K562 (cell line): Measurements from ENCODE around the gene POM121. TPM values are rescaled to one million over a fixed set of nuclear protein-coding genes. Genes with fewer than 3 reads are reported as not detected.

ENCODE experiments used
- ATAC-seq: fragments of 200-7000 bp; cut with Tn5 transposase; 3 replicates; pipeline ENCODE4 v1.9.1; 2020; ENCODE audit warnings: moderate library complexity
- Bru-seq: library from RNA; stranded (reverse); fragments of 400-500 nt; gene quantifications from one replicate; lab custom pipeline; 2021; lab: Mats Ljungman, UMichigan
- BruChase-seq, 2 experiments: library from RNA; stranded (reverse); fragments of 400-500 nt; gene quantifications; one replicate each; lab custom pipeline; 2021; lab: Mats Ljungman, UMichigan
- BruUV-seq: library from RNA; stranded (reverse); fragments of 400-500 nt; replicated peaks from 2 replicates; lab custom pipeline; 2021; lab: Mats Ljungman, UMichigan
- CTCF ChIA-PET: fragments of 300-600 bp; formaldehyde crosslinking; extraction: SDS; loops from one replicate; lab custom pipeline; 2021; ENCODE audit warnings: low intra/inter-chr PET ratio; lab: Yijun Ruan, JAX
- POLR2A ChIA-PET: fragments of 300-600, 350-650 bp; sonication (Branson Sonifier 250); formaldehyde crosslinking; extraction: SDS; loops from one replicate; lab custom pipeline; 2021; ENCODE audit warnings: antibody characterized with exemption, inconsistent platforms; lab: Yijun Ruan, JAX
- DNase-seq, 4 experiments: peaks; one replicate each; pipeline versions ENCODE4 v3.0.0 to v3.0.0-alpha.2; 2011 to 2018; ENCODE audit warnings: low spot score in 3 of 4, mixed read lengths in 3 of 4; ENCODE audit errors: extremely low read depth in 1 of 4
- FAIRE-seq: peaks from 2 replicates; lab custom pipeline; 2011; peaks lifted over from hg19 to GRCh38; lab: Jason Lieb, UNC
- H2AFZ ChIP-seq: 2 replicates; pipeline ENCODE4 v1.6.0; 2011; ENCODE audit warnings: low read depth, low read length, control low read depth, inconsistent platforms
- H3K27ac ChIP-seq: fragments of 200-600 bp; 3 replicates; pipeline ENCODE4 v1.8.0; 2011; ENCODE audit warnings: low read depth, mild to moderate bottlenecking, control low read depth, inconsistent platforms, low read length, moderate library complexity, mixed read lengths; ENCODE audit errors: extremely low read depth
- H3K27me3 ChIP-seq, 2 experiments: fragments of 300-600 bp in 1 of 2; 2 replicates in 1 of 2; 3 replicates in 1 of 2; pipeline versions ENCODE4 v1.6.0 to v1.8.0; 2011; ENCODE audit warnings: inconsistent platforms in 2 of 2, low read length in 2 of 2, mild to moderate bottlenecking in 1 of 2, mixed read lengths in 1 of 2, moderate library complexity in 1 of 2; ENCODE audit not compliant: control insufficient read depth in 2 of 2, insufficient read depth in 2 of 2
- H3K36me3 ChIP-seq: fragments of 300-600 bp; 3 replicates; pipeline ENCODE4 v1.8.0; 2011; ENCODE audit warnings: mild to moderate bottlenecking, low read length, inconsistent platforms; ENCODE audit not compliant: control insufficient read depth, insufficient read depth
- H3K4me1 ChIP-seq, 2 experiments: fragments of 200-600 bp in 1 of 2; replicated peaks in 1 of 2; 2 replicates in 1 of 2; 3 replicates in 1 of 2; pipeline versions ENCODE4 v1.5.1 to v1.8.0; 2011; ENCODE audit warnings: inconsistent platforms in 2 of 2, low read length in 2 of 2, mild to moderate bottlenecking in 1 of 2, mixed read lengths in 1 of 2, moderate library complexity in 1 of 2; ENCODE audit not compliant: control insufficient read depth in 2 of 2, insufficient read depth in 2 of 2
- H3K4me2 ChIP-seq: 2 replicates; pipeline ENCODE4 v1.6.1; 2011; ENCODE audit warnings: low read length, control low read depth, inconsistent platforms, mixed read lengths; ENCODE audit not compliant: insufficient read depth
- H3K4me3 ChIP-seq: fragments of 200-600 bp; sonication (generic), shearing (Covaris generic); 2 replicates; pipeline ENCODE4 v1.5.1; 2016; ENCODE audit warnings: control low read depth, inconsistent platforms
- H3K79me2 ChIP-seq: fragments of 200-600 bp; 3 replicates; pipeline ENCODE4 v1.8.0; 2011; ENCODE audit warnings: low read length, inconsistent platforms; ENCODE audit not compliant: control insufficient read depth, insufficient read depth
- H3K9ac ChIP-seq, 2 experiments: 2 replicates each; pipeline versions ENCODE4 v1.6.0 to v1.6.1; 2011; ENCODE audit warnings: low read depth in 2 of 2, low read length in 2 of 2, control low read depth in 1 of 2, inconsistent platforms in 1 of 2, mild to moderate bottlenecking in 1 of 2, mixed read lengths in 1 of 2; ENCODE audit not compliant: insufficient read depth in 1 of 2
- H3K9me1 ChIP-seq: one replicate; pipeline ENCODE4 v1.6.0; 2011; ENCODE audit warnings: inconsistent platforms, mild to moderate bottlenecking, low read length, moderate library complexity; ENCODE audit not compliant: control insufficient read depth, insufficient read depth
- H3K9me3 ChIP-seq: replicated peaks from 2 replicates; pipeline ENCODE4 v1.5.1; 2011; ENCODE audit warnings: low read depth, low read length, inconsistent platforms; ENCODE audit not compliant: control insufficient read depth, insufficient read depth
- H4K20me1 ChIP-seq: replicated peaks from 2 replicates; pipeline ENCODE4 v1.6.1; 2011; ENCODE audit warnings: low read length, inconsistent platforms, mixed read lengths; ENCODE audit not compliant: control insufficient read depth, insufficient read depth
- E2F3 ChIP-seq: fragments of 250-450 bp; sonication (Bioruptor Pico); IDR thresholded peaks from 2 replicates; pipeline ENCODE4 v1.4.0; 2020; ENCODE audit warnings: mild to moderate bottlenecking
- ETV6 ChIP-seq, 3 experiments: fragments of 150-350 bp in 1 of 3; sonication (generic) in 1 of 3; formaldehyde crosslinking in 1 of 3; IDR thresholded peaks; 2 replicates each; pipeline versions ENCODE4 v1.6.1 to v1.8.0; 2014 to 2022; ENCODE audit warnings: borderline replicate concordance in 2 of 3, low read depth in 2 of 3, antibody characterized with exemption in 1 of 3, low read length in 1 of 3, mild to moderate bottlenecking in 1 of 3, missing genetic modification reagents in 1 of 3
- HIVEP1 ChIP-seq: fragments of 250-450 bp; sonication (Bioruptor Pico); IDR thresholded peaks from 2 replicates; pipeline ENCODE4 v1.4.0; 2020; ENCODE audit warnings: mild to moderate bottlenecking
- LCOR ChIP-seq: sonication (generic); formaldehyde crosslinking; IDR thresholded peaks from 2 replicates; pipeline ENCODE4 v1.8.0; 2022; ENCODE audit warnings: mild to moderate bottlenecking, missing genetic modification reagents
- NUFIP1 ChIP-seq: fragments of 450-650 bp; IDR thresholded peaks from 2 replicates; pipeline ENCODE4 v1.6.1; 2018; ENCODE audit not compliant: partially characterized antibody
- POLR2H ChIP-seq: IDR thresholded peaks from 2 replicates; pipeline ENCODE4 v1.6.1; 2016; ENCODE audit warnings: missing genetic modification characterization, low read depth, mild to moderate bottlenecking, control low read depth, missing compliant biosample characterization, moderate library complexity
- SNIP1 ChIP-seq: fragments of 450-650 bp; IDR thresholded peaks from 2 replicates; pipeline ENCODE4 v1.7.1; 2017; ENCODE audit warnings: low read depth, mild to moderate bottlenecking
- SRSF9 ChIP-seq: fragments of 200-400 bp; formaldehyde crosslinking; IDR thresholded peaks from 2 replicates; pipeline ENCODE4 v1.6.1; 2017; ENCODE audit warnings: low read depth, low read length, borderline replicate concordance
- TBL1XR1 ChIP-seq, 2 experiments: IDR thresholded peaks; 2 replicates each; pipeline ENCODE4 v1.6.1; 2012; ENCODE audit warnings: improper control_type of control experiment in 2 of 2, low read length in 2 of 2, mild to moderate bottlenecking in 1 of 2
- ZBTB17 ChIP-seq: fragments of 450-650 bp; formaldehyde crosslinking; IDR thresholded peaks from 2 replicates; pipeline ENCODE4 v1.4.0; 2020; ENCODE audit warnings: mild to moderate bottlenecking
- ZEB2 ChIP-seq: fragments of 450-650 bp; IDR thresholded peaks from 2 replicates; pipeline ENCODE4 v1.6.1; 2016
- ZNF408 ChIP-seq: fragments of 250-450 bp; sonication (Bioruptor Pico); IDR thresholded peaks from 2 replicates; pipeline ENCODE4 v1.4.0; 2020; ENCODE audit warnings: low read depth, mild to moderate bottlenecking, moderate library complexity
- WGBS: fragments of 100-300 bp; shearing (Covaris generic); methylation state at CpG from one replicate; pipeline ENCODE4 v1.1.6; 2016; ENCODE audit warnings: low coverage, mixed read lengths; ENCODE audit not compliant: insufficient coverage; ENCODE audit errors: missing lambda C conversion rate; 5-methylcytosine and 5-hydroxymethylcytosine counted together
- in situ Hi-C: fragments of 300-500 bp; cut with MboI; formaldehyde crosslinking; loops from 4 replicates; pipeline ENCODE4 v1.15.0; 2018; ENCODE audit warnings: inconsistent platforms, mixed read lengths
- intact Hi-C: fragments of 100-400 bp; cut with micrococcal nuclease; formaldehyde crosslinking; loops from 2 replicates; pipeline ENCODE4 v1.14.2; 2022
- long read RNA-seq, 3 experiments: library from polyadenylated mRNA in 2 of 3; library from RNA in 1 of 3; unstranded in 2 of 3; stranded (forward) in 1 of 3; transcript quantifications; one replicate each; pipeline ENCODE4 v2.0.0, GENCODE V29; 2019 to 2022
- polyA minus RNA-seq, 3 experiments: library from RNA; depleted of rRNA, polyadenylated mRNA; stranded (reverse); fragments of >200 nt; gene quantifications; 2 replicates each; pipeline ENCODE4 v1.2.3, GENCODE V29; 2011
- polyA plus RNA-seq, 8 experiments: library from polyadenylated mRNA; depleted of rRNA in 4 of 8; stranded (reverse) in 5 of 8; unstranded in 3 of 8; fragments of >200 nt; fragmentation: Nextera tagmentation in 2 of 8; fragmentation: Illumina TruSeq in 1 of 8; extraction: Ambion mirVana in 2 of 8; extraction: Trizol in 1 of 8; gene quantifications; 2 replicates each; pipeline versions ENCODE4 v1.2.1 to v1.2.3, GENCODE V29; 2011 to 2014; ENCODE audit warnings: inconsistent platforms in 1 of 8, missing spikeins in 1 of 8
- total RNA-seq, 7 experiments: library from RNA; depleted of rRNA in 6 of 7; stranded (reverse); fragments of >200 nt in 6 of 7; fragmentation: Illumina TruSeq in 2 of 7; extraction: Trizol in 2 of 7; gene quantifications; 2 replicates each; pipeline versions ENCODE4 v1.2.1 to v1.2.3, GENCODE V29; 2011 to 2021; ENCODE audit warnings: low replicate concordance in 1 of 7
- TF ChIP-seq, protein P1 (sequence below): sonication (generic); formaldehyde crosslinking; IDR thresholded peaks from 2 replicates; pipeline ENCODE4 v1.8.0; 2022; ENCODE audit warnings: missing genetic modification reagents, mild to moderate bottlenecking, moderate library complexity, borderline replicate concordance
- TF ChIP-seq, protein P2 (sequence below): fragments of 450-650 bp; IDR thresholded peaks from 2 replicates; pipeline ENCODE4 v1.6.1; 2018; ENCODE audit warnings: mild to moderate bottlenecking, low read depth; ENCODE audit not compliant: partially characterized antibody

Gene POM121
- 70.8 and 99.4 TPM in 2 replicates for total RNA-seq (2011; cell fraction: chromatin; rRNA removed; ENCODE audit: low replicate concordance)
- 62.4 and 63.6 TPM in 2 replicates for total RNA-seq (2011; cell fraction: nucleolus; rRNA removed)
- 76.9 and 115 TPM in 2 replicates for total RNA-seq (2011; cell fraction: nucleoplasm; rRNA removed)
- total RNA-seq (2014; rRNA removed), result 10.8 and 17.5 TPM in 2 replicates
- total RNA-seq (2014; rRNA removed; fragmentation: Illumina TruSeq; extraction: Trizol), result 14.5 and 14.6 TPM in 2 replicates
- total RNA-seq (2015; rRNA removed; fragmentation: Illumina TruSeq; extraction: Trizol), result 12.5 and 16.0 TPM in 2 replicates
- total RNA-seq (2021), result 99.6 and 112 TPM in 2 replicates
- polyA plus RNA-seq (2011; rRNA removed), result 8.7 and 10.2 TPM in 2 replicates
- polyA plus RNA-seq (2011; cell fraction: cytosol; rRNA removed), result 10.1 and 14.9 TPM in 2 replicates
- polyA plus RNA-seq (2011; cell fraction: nucleus; rRNA removed), result 25.1 and 42.7 TPM in 2 replicates
- polyA plus RNA-seq (2012), result 63.1 and 66.9 TPM in 2 replicates
- 87.0 and 95.4 TPM in 2 replicates for polyA plus RNA-seq (2014; fragmentation: Illumina TruSeq; extraction: Trizol)
- polyA plus RNA-seq (2014; fragmentation: Nextera tagmentation; extraction: Ambion mirVana), result 1 to 10 TPM; 3.6 to 3.8 TPM
- polyA plus RNA-seq (2014; rRNA removed), result 32.9 and 38.7 TPM in 2 replicates
- polyA minus RNA-seq (2011; rRNA and poly(A)+ RNA removed), result 14.0 and 17.1 TPM in 2 replicates
- 33.3 and 39.8 TPM in 2 replicates for polyA minus RNA-seq (2011; cell fraction: cytosol; rRNA and poly(A)+ RNA removed)
- polyA minus RNA-seq (2011; cell fraction: nucleus; rRNA and poly(A)+ RNA removed), result 13.3 and 15.6 TPM in 2 replicates
- percentile 92 among the genes with signal in this experiment for Bru-seq, nascent RNA
- percentile 96 among the genes with signal in this experiment for BruChase-seq, experiment 1, labeled RNA remaining after a 2-hour chase
- percentile 94 among the genes with signal in this experiment for BruChase-seq, experiment 2, labeled RNA remaining after a 6-hour chase
- long read RNA-seq, experiment 1, partial matches to known transcripts, result 62 of 396 reads
- long read RNA-seq, experiment 1, other reads (novel, unspliced or antisense), result 334 of 396 reads
- long read RNA-seq, experiment 2, transcript POM121-203 (13 exons, 3,750 nt), result major isoform, 7 of 130 reads
- long read RNA-seq, experiment 2, partial matches to known transcripts, result 33 of 130 reads
- long read RNA-seq, experiment 2, other reads (novel, unspliced or antisense), result 90 of 130 reads
- long read RNA-seq, experiment 3, partial matches to known transcripts, result 2 of 14 reads
- long read RNA-seq, experiment 3, other reads (novel, unspliced or antisense), result 12 of 14 reads

DNA sequence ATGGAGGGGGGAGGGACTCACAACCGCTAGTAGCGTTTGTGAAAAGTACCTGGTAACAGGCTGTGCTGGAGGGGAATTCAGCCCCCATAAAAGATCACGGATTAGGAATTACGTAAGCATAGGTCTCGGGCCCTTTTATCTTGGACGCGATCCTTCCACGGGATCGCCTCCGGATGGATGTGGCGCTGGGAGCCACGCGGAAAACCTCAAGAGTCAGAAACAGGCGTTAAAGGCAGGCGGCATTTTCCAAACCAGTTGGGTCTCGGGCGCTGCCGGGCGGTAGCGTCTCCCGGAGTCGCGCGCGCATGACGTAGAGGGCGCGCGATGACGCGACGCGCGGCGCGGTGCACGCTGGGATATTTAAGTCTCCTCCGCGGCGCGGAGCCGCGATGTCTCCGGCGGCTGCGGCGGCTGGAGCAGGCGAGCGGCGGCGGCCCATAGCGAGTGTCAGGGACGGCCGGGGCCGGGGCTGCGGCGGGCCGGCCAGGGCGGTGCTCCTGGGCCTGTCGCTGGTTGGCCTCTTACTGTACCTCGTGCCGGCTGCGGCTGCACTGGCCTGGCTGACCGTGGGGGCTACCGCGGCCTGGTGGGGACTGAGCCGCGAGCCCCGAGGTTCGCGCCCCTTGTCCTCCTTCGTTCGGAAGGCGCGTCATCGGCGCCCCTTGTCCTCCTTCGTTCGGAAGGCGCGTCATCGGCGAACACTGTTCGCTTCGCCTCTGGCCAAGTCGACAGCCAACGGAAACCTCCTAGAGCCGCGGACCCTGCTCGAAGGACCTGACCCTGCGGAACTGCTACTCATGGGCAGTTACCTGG, at the start of gene POM121:
Gene POM121, plus strand, starts transcription at position 363 of the 813 bp plus-strand sequence. Its CDS starts 27 bp downstream, at position 390.
- Histone ChIP-seq H3K9me3 (no peaks in the 10 kb centered on the region), H3K4me3 (peak within 1 kb of the TSS; percentile 56), H3K36me3 (peaks cover 62% of the 10 kb centered on the region), H2AFZ (peak within 1 kb of the TSS; percentile 84), H3K79me2 (peaks cover 71% of the 10 kb centered on the region), H3K27ac (peak within 1 kb of the TSS; percentile 95), H3K27me3 (no peaks in the 10 kb centered on the region), H3K4me2 (peak within 1 kb of the TSS; percentile 90), H4K20me1 (0 out of 2 replicates have a peak, but pooled peaks cover 7% of the 10 kb centered on the region), H3K4me1 (peaks cover 6 to 15% of the 10 kb centered on the region in 2 experiments; a peak in 4 of 5 replicates), H3K9me1 (no peaks in the 10 kb centered on the region), H3K9ac (peak within 1 kb of the TSS; percentile 91 to 98)
- WGBS, result under 1% methylated on average over 85 of the region's 91 CpGs
- BruUV-seq, result no TSS peak
- POLR2A ChIA-PET, result no interaction called here
- CTCF ChIA-PET, result no interaction called here
- intact Hi-C loops (no loop called here), in situ Hi-C loops (no loop called here)
- no peak for FAIRE-seq
- peak; percentile 89 to 96 (median 90) for DNase-seq
- ATAC-seq, result peak; percentile 93
- TF ChIP-seq ZBTB17 (CRISPR knock-in tag), result peak; percentile 91
- 0 out of 2 replicates have a peak, but pooled peaks have one; percentile 34 for TF ChIP-seq SNIP1
- TF ChIP-seq ZEB2, result no peak
- TF ChIP-seq, protein P1, sequence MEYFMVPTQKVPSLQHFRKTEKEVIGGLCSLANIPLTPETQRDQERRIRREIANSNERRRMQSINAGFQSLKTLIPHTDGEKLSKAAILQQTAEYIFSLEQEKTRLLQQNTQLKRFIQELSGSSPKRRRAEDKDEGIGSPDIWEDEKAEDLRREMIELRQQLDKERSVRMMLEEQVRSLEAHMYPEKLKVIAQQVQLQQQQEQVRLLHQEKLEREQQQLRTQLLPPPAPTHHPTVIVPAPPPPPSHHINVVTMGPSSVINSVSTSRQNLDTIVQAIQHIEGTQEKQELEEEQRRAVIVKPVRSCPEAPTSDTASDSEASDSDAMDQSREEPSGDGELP (CRISPR knock-in tag), result peak; percentile 80
- TF ChIP-seq, protein P2, sequence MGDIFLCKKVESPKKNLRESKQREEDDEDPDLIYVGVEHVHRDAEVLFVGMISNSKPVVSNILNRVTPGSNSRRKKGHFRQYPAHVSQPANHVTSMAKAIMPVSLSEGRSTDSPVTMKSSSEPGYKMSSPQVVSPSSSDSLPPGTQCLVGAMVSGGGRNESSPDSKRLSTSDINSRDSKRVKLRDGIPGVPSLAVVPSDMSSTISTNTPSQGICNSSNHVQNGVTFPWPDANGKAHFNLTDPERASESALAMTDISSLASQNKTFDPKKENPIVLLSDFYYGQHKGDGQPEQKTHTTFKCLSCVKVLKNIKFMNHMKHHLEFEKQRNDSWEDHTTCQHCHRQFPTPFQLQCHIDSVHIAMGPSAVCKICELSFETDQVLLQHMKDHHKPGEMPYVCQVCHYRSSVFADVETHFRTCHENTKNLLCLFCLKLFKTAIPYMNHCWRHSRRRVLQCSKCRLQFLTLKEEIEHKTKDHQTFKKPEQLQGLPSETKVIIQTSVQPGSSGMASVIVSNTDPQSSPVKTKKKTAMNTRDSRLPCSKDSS, result no peak
- TF ChIP-seq ZNF408 (CRISPR knock-in tag), result no peak
- 0 out of 2 replicates have a peak, but pooled peaks have one; percentile 3 for TF ChIP-seq HIVEP1 (CRISPR knock-in tag)
- TF ChIP-seq E2F3, result 0 out of 2 replicates have a peak, but pooled peaks have one; percentile 17
- no peak for TF ChIP-seq NUFIP1
- TF ChIP-seq SRSF9, result no peak
- peak in 1 of 2 experiments; percentile 98; a peak in 2 of 4 replicates for TF ChIP-seq TBL1XR1 (IDR thresholded peaks at IDR 0.05; ENCODE audit: low read length in 2 of 2)
- TF ChIP-seq ETV6 (IDR thresholded peaks at IDR 0.05; ENCODE audit: borderline replicate concordance in 1 of 2, low read depth in 2 of 2, low read length in 1 of 2), result no peak
- TF ChIP-seq ETV6 (CRISPR knock-in tag; IDR thresholded peaks at IDR 0.05; ENCODE audit: borderline replicate concordance), result no peak
- TF ChIP-seq LCOR (CRISPR knock-in tag), result peak; percentile 67
- peak; percentile 63 for TF ChIP-seq POLR2H (tag)
